NB4 (cell line): ENCODE data around the gene CABLES2.
A peak's percentile ranks its signal among the peaks of the same experiment; 100 is the strongest.

Experiments
- DNase-seq: peaks from one replicate; pipeline ENCODE4 v3.0.0; 2010; ENCODE audit warnings: low read depth
- H3K4me3 ChIP-seq: one replicate; pipeline ENCODE4 v1.5.1; 2011; ENCODE audit warnings: mild to moderate bottlenecking, low read depth, low read length, moderate library complexity
- CTCF ChIP-seq: IDR thresholded peaks from one replicate; pipeline ENCODE4 v1.5.1; 2012; ENCODE audit warnings: low read depth, low read length
- MAX ChIP-seq: IDR thresholded peaks from 2 replicates; pipeline ENCODE4 v1.6.1; 2011; ENCODE audit warnings: low read depth, low read length
- MYC ChIP-seq: IDR thresholded peaks from 2 replicates; pipeline ENCODE4 v1.6.1; 2011; ENCODE audit warnings: low read depth, low read length
- POLR2A ChIP-seq: IDR thresholded peaks from 2 replicates; pipeline ENCODE4 v1.6.1; 2011; ENCODE audit warnings: mild to moderate bottlenecking; ENCODE audit not compliant: insufficient read length; ENCODE audit errors: extremely low read depth

The CABLES2 gene

GRCh38 chr20:62439218-62439617 is 32.1 kb upstream of the CABLES2 start:
- peak; percentile 37 for DNase-seq
- no peak overlapping the region for H3K4me3 ChIP-seq
- TF ChIP-seq MAX = no peak
- no peak for TF ChIP-seq MYC
- no peak for TF ChIP-seq POLR2A
- TF ChIP-seq CTCF = no peak

GRCh38 chr20:62437927-62438326 is 30.8 kb upstream of the CABLES2 start:
- TF ChIP-seq CTCF = no peak
- TF ChIP-seq POLR2A = no peak
- no peak for TF ChIP-seq MYC
- TF ChIP-seq MAX = no peak
- no peak overlapping the region for H3K4me3 ChIP-seq
- no peak for DNase-seq

GRCh38 chr20:62437496-62437895 is 30.4 kb upstream of the CABLES2 start:
- H3K4me3 ChIP-seq = no peak overlapping the region
- TF ChIP-seq CTCF (no peak), MAX (no peak), MYC (no peak), POLR2A (no peak)
- no peak for DNase-seq

- H3K4me3 ChIP-seq = no peak overlapping the region
- TF ChIP-seq CTCF (no peak), MAX (no peak), MYC (no peak), POLR2A (no peak)
- no peak for DNase-seq
These were observed 29.6 kb upstream of the CABLES2 start for GRCh38 chr20:62436692-62437091.

- DNase-seq = no peak
- TF ChIP-seq POLR2A = no peak
- no peak for TF ChIP-seq MYC
- no peak for TF ChIP-seq MAX
- no peak for TF ChIP-seq CTCF
These were observed 26.8 kb upstream of the CABLES2 start for GRCh38 chr20:62433658-62434497.

More at GRCh38 chr20:62433658-62434497, 26.8 kb upstream of the CABLES2 start:
- no peak overlapping the region for H3K4me3 ChIP-seq
